Ureter (tissue), 1 donor: ENCODE results near the gene CHST15. TPM values are rescaled to one million over a fixed set of nuclear protein-coding genes. Genes with fewer than 3 reads are reported as not detected.
"Not testable (repeated sequence)": the region's sequence is repeated elsewhere in the genome, so short reads cannot be mapped to it uniquely, and the experiment has no call there.

Experiments
- DNase-seq: peaks from one replicate; pipeline ENCODE4 v3.0.0-alpha.2; 2020; ENCODE audit warnings: low spot score
- total RNA-seq: library from RNA; stranded (reverse); gene quantifications from one replicate; pipeline ENCODE4 v1.2.4, GENCODE V29; 2023
- donor health status: DM: yes; HTN: yes; CAD: no.

The CHST15 gene
- total RNA-seq, 1 donor from 2014 or later: 15.7 TPM

DNA sequence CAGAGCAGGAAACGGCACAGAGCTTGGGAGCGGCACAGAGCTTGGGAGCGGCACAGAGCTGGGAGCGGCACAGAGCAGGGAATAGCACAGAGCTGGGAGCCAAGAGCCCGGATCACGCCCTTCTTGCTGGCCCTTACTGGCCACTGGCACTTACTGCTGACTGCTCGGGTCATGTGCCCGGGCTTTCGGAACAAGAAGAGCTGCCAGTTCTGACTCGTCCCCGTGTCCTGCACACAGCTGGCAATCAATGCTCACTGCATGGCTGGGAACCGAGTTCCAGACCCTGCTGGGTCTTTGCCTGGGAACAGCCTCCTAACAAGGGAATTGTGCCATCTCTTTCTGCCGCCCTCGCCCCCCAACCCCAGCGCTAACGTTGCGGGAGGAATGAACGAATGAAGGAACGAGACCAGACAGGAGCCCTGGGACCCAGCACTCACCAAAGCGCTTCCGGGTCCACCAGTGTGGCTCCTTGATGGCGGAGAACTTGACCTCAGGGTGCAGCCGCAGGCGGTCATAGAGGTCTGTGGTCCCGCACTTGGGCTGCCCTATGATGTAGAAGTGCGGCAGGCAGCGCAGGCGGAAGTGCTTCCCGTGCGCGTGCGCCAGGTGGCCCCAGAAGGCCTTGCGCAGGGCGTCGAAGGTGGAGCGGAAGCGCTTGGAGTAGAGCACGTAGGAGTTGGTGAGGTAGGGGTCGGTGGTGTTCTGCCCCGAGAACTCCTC, 49.1 kb downstream of the CHST15 start:
- DNase-seq: no peak

DNA sequence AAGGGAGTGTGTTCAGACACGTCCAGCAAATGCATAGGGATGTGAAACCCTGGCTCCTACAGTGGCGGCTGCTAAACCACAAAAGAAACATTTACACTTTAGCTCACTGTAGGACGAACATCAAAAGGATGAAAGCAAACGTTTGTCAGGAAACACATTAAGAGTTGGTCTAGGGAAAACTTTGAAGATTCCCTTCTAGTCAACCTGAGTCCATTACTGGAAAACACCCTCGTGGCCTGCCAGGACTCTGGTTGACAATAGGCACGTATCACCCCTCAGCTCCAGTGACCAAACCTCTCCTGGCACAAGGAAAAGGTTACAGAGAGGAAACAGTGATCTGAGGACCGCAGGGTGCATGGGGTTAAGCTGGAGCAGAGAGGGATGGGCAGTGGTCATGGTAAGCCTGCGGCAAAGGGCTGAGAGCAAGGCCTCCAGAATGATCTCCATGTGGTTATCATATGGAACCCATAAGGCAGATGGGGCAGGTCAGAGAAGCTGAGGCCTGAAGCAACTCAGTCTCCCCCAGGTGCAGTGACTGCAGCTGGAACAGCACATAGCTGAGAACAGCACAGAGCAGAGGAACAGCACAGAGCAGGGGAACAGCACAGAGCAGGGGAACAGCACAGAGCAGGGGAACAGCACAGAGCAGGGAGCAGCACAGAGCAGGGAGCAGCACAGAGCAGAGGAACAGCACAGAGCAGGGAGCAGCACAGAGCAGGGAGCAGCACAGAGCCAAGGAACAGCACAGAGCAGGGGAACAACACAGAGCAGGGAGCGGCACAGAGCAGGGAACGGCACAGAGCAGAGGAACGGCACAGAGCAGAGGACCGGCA, 49.9 kb downstream of the CHST15 start:
- DNase-seq: no peak

- DNase-seq: no peak
These were observed 50.6 kb downstream of the CHST15 start for GRCh38 chr10:124042656-124043309.

DNA sequence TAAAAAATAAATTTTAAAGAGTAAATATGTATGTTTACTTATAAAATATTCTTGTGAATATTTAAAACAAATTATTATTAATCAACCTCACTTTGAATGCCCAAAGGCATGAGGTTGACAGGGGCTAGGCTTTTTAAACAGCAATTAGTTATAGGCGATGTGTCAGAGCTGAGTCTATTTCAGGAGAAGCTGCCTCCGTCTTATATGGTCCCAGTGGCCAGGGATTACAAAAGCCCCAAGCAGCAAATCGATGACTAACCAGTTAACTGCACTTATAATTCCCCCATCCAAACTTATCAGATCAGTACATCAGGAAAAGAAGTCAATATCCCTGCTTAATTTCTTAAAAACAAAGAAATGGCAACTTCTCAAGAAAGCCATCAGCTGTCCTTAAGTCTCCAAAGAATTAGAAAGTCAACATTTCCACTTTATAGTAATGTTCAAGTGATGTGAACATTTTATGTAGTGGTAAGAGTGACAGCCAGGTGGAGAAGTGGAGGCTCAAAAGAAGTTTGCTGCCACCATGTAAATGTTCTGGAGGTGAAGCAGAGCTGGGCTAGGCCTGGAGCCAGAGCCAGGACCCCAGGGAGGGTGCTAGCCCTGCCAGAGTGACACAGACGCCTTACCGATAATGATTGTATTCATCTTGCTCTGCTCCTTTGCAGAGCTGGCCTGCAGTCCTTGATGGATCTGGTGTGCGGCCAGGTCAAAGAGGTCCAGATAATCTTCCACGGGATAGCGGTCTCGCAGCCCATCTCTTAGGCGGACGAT, 51.5 kb downstream of the CHST15 start:
- DNase-seq: no peak

DNA sequence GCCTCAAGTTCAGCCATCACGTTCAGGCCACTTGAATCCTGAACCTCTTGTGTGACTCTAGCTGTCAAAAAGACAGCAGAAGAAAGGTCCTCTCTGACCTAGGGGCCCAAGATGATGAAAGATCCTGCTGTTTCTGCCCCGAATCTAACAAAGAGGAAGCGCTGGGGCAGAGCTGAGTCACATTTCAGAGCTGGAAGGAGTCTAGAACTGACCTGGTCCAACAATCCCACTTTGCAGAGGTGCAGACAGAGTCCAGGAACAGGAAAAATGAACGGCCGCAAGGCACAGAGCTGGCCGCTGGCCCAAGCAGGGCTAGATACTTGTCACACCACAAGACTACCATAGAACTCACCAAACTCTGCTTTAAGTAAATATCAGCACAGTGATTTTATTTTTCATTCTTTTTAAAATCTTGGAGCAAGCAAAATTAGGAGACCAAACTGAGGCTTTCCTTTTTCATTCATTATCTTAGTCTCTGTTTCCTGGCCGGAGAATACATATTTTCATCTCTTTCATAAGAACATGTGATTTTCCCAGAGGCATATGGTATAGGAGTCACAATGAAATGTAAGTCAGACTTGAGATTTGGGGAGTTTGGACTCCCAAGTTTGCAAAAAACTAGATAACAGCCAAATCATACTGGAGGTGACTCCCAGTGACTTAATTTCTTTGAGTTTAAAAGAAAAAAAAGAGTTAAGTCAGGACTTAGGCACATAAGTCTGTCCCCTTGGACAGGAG, 52.8 kb downstream of the CHST15 start:
- DNase-seq: no peak

DNA sequence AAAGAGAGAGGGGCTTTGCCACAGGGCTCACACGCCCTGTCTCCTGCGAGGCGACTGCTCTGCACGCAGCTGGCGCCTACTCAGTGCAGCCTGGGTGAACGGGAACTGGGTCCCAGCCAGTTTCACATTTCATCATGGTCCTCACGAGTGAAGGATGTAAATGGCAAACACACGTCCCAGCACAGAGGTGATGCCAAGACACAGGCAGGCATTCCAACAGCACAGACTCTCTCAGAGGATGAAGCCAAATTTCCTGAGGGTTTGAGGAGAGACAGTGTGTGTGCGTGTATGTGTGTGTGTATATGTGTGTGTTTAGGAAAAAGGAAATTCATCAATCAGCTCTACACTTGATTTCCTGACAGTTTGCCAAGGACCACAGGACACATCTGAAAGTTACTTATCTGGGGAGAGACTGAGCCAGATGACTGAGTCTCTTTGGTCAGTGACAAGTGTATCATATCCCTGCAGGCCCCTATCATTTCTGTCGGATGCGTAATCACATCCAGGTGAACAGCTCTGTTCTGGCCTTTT, 53.9 kb downstream of the CHST15 start:
- no peak for DNase-seq

GRCh38 chr10:124037784-124038183, 55.6 kb downstream of the CHST15 start:
- DNase-seq: no peak

DNA sequence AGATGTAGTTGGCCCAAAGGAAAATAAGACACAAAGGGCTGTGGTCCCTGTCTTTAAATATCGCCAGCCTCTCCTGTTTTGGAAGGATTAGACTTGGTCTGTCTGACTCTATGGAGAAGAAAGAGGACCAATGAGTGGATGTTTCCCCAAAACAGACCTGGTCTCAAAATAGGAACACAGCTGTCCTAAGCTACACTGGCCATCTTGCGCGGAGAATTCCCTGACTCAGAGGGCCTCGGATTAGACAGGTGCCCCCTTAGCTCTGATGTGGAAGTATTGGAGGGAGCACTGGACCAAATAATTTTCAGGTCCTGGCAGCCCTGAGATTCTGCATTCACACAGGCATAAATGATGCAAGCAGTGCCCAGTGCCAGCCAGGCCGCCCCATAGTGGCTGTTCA, 56.1 kb downstream of the CHST15 start:
- DNase-seq: no peak

DNA sequence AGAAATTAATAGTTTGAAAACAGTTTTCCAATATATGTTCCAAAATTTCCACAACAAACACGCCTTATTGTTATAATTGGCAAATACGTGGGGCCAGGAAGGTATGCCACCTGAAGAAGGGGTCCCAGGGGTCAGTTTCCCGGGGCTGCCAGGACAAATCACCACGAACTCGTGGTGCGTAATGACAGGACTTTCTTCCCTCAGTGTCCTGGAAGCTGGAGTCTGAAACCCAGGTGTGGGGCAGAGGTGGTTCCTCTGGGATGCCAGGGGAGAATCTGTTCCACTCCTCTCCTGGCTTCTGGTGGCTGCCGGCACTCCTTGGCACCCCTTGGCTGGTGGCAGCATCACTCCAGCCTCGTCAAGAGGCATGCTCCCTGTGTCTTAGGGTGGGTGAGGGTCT, 56.7 kb downstream of the CHST15 start:
- DNase-seq: no peak

DNA sequence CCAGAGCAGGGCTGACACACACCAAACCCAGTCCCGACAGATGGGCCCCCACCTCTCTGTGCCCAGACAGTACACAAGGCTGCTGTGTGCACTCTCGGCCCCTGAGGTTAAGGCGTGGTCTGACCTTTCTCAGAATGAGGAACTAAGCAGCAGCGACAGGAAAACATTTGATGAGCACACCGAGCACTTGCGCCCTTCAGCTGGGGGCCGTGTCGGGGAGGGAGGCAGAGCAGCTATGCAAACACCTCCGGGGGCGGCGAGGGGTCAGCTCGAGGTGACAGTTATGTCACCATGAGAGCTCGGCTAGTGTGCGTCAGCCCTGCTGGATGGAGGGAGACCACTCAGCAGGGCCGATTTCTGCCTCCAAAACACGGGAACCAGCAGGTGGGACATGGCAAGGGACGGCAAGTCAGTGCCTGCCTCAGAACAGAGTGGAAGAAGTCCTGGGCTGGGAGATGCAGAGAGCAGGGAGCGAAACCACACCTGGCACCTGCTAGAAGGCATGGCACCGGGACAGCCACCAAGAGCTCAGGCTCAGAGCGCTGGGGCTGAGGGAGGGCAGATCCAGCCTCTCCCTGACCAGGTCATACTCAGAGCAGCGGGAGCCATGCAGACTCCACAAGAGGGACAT, 57.4 kb downstream of the CHST15 start:
- peak; percentile 66 for DNase-seq

DNA sequence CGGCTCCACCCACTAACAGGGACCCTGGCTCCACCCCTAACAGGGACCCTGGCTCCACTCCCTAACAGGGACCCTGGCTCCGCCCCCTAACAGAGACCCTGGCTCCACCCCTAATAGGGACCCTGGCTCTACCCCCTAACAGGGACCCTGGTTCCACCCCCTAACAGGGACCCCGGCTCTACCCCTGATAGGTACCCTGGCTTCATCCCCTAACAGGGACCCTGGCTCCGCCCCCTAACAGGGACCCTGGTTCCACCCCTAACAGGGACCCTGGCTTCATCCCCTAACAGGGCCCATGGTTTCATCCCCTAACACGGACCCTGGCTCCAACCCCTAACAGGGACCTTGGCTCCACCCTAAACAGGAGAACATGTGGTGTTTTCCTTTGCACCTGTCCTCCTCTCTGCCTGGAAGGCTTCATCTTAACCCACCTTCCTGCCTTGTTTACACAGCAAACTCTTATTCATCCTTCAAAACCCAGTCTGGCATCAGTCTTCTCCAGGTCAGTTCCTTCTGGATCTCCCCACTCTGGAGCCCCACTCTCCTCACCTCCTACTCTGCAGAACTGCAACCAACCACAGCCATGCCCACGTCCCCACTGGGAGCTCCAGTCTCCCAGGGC, 58.0 kb downstream of the CHST15 start:
- DNase-seq: no peak

GRCh38 chr10:124034576-124035305, 58.7 kb downstream of the CHST15 start:
- not testable (repeated sequence) for DNase-seq

DNA sequence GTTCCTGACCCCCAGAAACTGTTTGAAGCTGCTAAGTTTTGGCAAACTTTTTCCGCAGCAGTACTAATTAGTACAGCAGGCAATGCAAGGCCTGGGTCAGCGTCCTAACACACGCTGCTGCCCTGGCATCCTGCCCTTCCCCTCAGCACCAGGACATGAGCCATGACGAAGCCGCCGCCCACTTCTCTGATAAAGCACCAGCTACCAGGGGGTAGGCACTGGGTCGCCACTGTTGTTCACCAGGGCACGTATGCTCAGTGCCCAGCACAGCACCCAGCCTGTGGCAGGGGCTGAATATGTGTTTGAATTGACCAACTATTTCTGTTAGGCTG, 59.5 kb downstream of the CHST15 start:
- no peak for DNase-seq

GRCh38 chr10:124032971-124033886, 60.2 kb downstream of the CHST15 start:
- no peak for DNase-seq

- DNase-seq: no peak
These were observed 61.1 kb downstream of the CHST15 start for GRCh38 chr10:124032087-124032935.

GRCh38 chr10:124030492-124031110, 62.8 kb downstream of the CHST15 start:
- DNase-seq: no peak

- DNase-seq: no peak
These were observed 63.3 kb downstream of the CHST15 start for GRCh38 chr10:124030061-124030460.
